AG09309 (cell line): ENCODE results near the gene UTS2R.

Experiments used
- DNase-seq: peaks from one replicate; pipeline ENCODE4 v3.0.0-alpha.2; 2010; ENCODE audit warnings: low read depth
- H3K4me3 ChIP-seq: 2 replicates; pipeline ENCODE4 v1.5.1; 2011; ENCODE audit warnings: mild to moderate bottlenecking, low read depth, low read length, moderate library complexity; ENCODE audit not compliant: control insufficient read depth
- CTCF ChIP-seq: IDR thresholded peaks from 2 replicates; pipeline ENCODE4 v1.5.1; 2011; ENCODE audit warnings: mild to moderate bottlenecking, low read depth, low read length, inconsistent platforms; ENCODE audit not compliant: insufficient read depth, control insufficient read depth; ENCODE audit errors: missing control alignments

The UTS2R gene

GRCh38 chr17:82414548-82415281 lies 43.1 kb downstream of the UTS2R start:
- DNase-seq, result no peak
- peak; percentile 79 for TF ChIP-seq CTCF
- no peak overlapping the region for H3K4me3 ChIP-seq

- H3K4me3 ChIP-seq, result no peak overlapping the region
- no peak for DNase-seq
- no peak for TF ChIP-seq CTCF
These were observed 43.8 kb downstream of the UTS2R start for GRCh38 chr17:82415336-82415735.

GRCh38 chr17:82415786-82416185 lies 44.2 kb downstream of the UTS2R start:
- no peak for DNase-seq
- TF ChIP-seq CTCF, result no peak
- H3K4me3 ChIP-seq, result no peak overlapping the region

- no peak for TF ChIP-seq CTCF
These were observed 44.7 kb downstream of the UTS2R start for GRCh38 chr17:82416264-82416663.

GRCh38 chr17:82416771-82417170 lies 45.2 kb downstream of the UTS2R start:
- no peak for DNase-seq
- H3K4me3 ChIP-seq, result no peak overlapping the region
- TF ChIP-seq CTCF, result no peak

More at GRCh38 chr17:82416264-82416663, 44.7 kb downstream of the UTS2R start:
- no peak overlapping the region for H3K4me3 ChIP-seq
- DNase-seq, result no peak

GRCh38 chr17:82418001-82418986 lies 46.7 kb downstream of the UTS2R start, which contains the start of the genes HEXD and OGFOD3:
HEXD (plus strand) TSS chr17:82418347; CDS start chr17:82419800, 1,453 bp downstream.
OGFOD3 (minus strand) TSS chr17:82418586; CDS start chr17:82418485, 101 bp downstream.
- peak within 1 kb of the TSS; percentile 76 for H3K4me3 ChIP-seq
- no peak for DNase-seq
- no peak for TF ChIP-seq CTCF
